Measurements from ENCODE around the gene CELF6. TPM values are rescaled to one million over a fixed set of nuclear protein-coding genes. Genes with fewer than 3 reads are reported as not detected.
"Not testable (repeated sequence)": the region's sequence is repeated elsewhere in the genome, so short reads cannot be mapped to it uniquely, and the experiment has no call there.

The CELF6 gene
- total RNA-seq, 3 donors from 2014 or later: 2.6 to 3.5 (median 2.9) TPM

DNA sequence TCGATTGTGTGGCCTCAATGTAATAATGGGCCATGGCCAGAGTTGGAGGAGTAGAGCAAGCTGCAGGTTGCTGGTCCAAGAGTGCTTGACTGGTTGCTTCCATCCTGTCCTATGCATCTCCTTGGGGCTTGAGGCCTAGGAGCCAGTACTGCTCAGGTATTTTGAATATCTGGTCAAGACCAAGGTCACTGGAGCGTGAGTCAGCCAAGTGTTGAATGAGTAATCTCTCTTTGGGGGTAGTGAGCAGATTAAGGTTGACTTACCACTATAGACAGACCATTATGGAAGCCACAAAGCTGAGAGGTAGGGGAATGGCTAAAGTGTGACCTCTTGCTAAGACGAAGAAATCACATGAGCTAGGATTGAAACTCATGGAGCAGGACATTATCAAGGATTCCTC lies 38.2 kb downstream of the CELF6 start:
- Histone ChIP-seq H3K9me3 (no peaks in the 10 kb centered on the region), H3K4me1 (no peaks in the 10 kb centered on the region), H3K36me3 (no peaks in the 10 kb centered on the region), H3K27ac (no peak overlapping the region), H3K4me3 (no peak overlapping the region), H3K27me3 (no peaks in the 10 kb centered on the region)
- TF ChIP-seq POLR2AphosphoS5 (IDR thresholded peaks at IDR 0.05) (no peak), POLR2A (IDR thresholded peaks at IDR 0.05) (no peak)
- TF ChIP-seq, protein P1, sequence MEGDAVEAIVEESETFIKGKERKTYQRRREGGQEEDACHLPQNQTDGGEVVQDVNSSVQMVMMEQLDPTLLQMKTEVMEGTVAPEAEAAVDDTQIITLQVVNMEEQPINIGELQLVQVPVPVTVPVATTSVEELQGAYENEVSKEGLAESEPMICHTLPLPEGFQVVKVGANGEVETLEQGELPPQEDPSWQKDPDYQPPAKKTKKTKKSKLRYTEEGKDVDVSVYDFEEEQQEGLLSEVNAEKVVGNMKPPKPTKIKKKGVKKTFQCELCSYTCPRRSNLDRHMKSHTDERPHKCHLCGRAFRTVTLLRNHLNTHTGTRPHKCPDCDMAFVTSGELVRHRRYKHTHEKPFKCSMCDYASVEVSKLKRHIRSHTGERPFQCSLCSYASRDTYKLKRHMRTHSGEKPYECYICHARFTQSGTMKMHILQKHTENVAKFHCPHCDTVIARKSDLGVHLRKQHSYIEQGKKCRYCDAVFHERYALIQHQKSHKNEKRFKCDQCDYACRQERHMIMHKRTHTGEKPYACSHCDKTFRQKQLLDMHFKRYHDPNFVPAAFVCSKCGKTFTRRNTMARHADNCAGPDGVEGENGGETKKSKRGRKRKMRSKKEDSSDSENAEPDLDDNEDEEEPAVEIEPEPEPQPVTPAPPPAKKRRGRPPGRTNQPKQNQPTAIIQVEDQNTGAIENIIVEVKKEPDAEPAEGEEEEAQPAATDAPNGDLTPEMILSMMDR (IDR thresholded peaks at IDR 0.05): no peak
- intact Hi-C loops (cut with DNase I; ENCODE audit: low total_unique reads): no loop called here
- no peak for DNase-seq (ENCODE audit: low spot score in 2 of 2)

DNA sequence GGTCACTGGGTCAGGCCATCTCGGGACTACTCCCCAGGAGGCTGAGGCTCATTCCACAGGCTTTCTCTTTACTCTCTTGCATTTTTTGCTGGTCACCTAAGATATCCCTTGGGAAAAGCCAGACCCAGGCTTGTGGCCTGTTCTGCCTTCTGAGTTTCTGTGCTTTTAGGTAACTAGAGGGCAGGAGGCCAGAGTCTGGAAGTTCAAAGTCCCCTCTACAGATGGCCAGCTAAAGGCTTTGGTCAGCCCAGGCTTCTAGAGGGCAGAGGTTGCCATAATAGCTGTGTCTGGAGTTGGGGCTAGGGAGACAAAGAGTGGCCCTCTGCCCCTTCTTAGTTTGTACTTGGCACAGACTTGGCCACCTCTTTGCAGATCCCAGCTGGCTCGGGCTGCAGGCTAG lies 39.2 kb downstream of the CELF6 start:
- H3K4me1 ChIP-seq: no peaks in the 10 kb centered on the region
- no peak overlapping the region for H3K4me3 ChIP-seq
- TF ChIP-seq POLR2AphosphoS5 (IDR thresholded peaks at IDR 0.05): no peak
- H3K27ac ChIP-seq: no peak overlapping the region
- intact Hi-C loops (cut with DNase I; ENCODE audit: low total_unique reads): no loop called here
- no peaks in the 10 kb centered on the region for H3K27me3 ChIP-seq
- DNase-seq (ENCODE audit: low spot score in 2 of 2): no peak
- H3K9me3 ChIP-seq: no peaks in the 10 kb centered on the region
- no peaks in the 10 kb centered on the region for H3K36me3 ChIP-seq

DNA sequence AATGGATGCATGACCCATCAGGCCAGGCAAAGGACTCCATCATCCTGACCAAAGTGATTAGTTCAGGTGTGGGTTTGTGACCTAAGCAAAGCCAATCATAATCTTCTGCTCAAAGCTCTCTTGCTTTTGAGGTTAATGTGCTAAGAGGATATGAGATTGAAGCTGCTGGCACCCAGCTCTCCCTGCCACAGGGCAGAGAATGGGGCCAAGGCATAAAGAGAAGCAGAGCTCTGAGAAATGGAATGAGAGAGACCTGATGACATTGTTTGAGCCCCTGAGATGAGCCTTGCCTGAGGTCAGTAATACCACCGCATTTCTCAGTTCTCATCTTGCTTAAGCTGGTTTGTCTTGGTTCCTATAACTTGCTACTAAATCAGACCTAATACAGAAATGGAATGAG lies 41.2 kb downstream of the CELF6 start:
- Histone ChIP-seq H3K9me3 (no peaks in the 10 kb centered on the region), H3K27me3 (no peaks in the 10 kb centered on the region), H3K4me1 (no peaks in the 10 kb centered on the region), H3K36me3 (no peaks in the 10 kb centered on the region), H3K27ac (no peak overlapping the region), H3K4me3 (no peak overlapping the region)
- intact Hi-C loops (cut with DNase I; ENCODE audit: low total_unique reads): loop anchor here (10.0 kb wide), 1 partner anchor 74 kb away; no protein-coding TSS in a partner anchor
- no peak for DNase-seq (ENCODE audit: low spot score in 2 of 2)
- TF ChIP-seq POLR2AphosphoS5 (IDR thresholded peaks at IDR 0.05) (no peak), POLR2A (IDR thresholded peaks at IDR 0.05) (no peak)
- TF ChIP-seq, protein P1 (IDR thresholded peaks at IDR 0.05): no peak

DNA sequence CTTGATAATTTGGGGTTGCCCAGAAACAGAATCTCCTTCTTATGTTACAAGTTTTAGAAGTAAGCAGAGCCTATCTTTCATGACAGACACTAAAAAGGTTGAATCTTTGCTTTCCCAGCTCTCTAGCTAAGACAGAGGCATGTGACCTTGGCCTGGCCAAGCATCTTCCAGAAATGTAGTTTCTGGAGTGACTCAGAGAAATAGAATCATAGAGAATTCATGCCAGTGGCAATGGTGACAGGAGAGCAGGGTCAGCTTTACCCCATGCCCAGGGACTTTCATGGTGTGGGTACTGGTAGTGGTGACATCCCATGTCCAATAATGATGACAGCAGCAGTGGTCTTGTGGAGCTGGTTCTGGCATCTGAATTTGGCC lies 43.6 kb downstream of the CELF6 start:
- TF ChIP-seq, protein P1 (IDR thresholded peaks at IDR 0.05): no peak
- TF ChIP-seq POLR2A (IDR thresholded peaks at IDR 0.05) (no peak), POLR2AphosphoS5 (IDR thresholded peaks at IDR 0.05) (no peak)
- no peak overlapping the region for H3K4me3 ChIP-seq
- intact Hi-C loops (cut with DNase I; ENCODE audit: low total_unique reads): loop anchor here (10.0 kb wide), 1 partner anchor 72 kb away; no protein-coding TSS in a partner anchor

DNA sequence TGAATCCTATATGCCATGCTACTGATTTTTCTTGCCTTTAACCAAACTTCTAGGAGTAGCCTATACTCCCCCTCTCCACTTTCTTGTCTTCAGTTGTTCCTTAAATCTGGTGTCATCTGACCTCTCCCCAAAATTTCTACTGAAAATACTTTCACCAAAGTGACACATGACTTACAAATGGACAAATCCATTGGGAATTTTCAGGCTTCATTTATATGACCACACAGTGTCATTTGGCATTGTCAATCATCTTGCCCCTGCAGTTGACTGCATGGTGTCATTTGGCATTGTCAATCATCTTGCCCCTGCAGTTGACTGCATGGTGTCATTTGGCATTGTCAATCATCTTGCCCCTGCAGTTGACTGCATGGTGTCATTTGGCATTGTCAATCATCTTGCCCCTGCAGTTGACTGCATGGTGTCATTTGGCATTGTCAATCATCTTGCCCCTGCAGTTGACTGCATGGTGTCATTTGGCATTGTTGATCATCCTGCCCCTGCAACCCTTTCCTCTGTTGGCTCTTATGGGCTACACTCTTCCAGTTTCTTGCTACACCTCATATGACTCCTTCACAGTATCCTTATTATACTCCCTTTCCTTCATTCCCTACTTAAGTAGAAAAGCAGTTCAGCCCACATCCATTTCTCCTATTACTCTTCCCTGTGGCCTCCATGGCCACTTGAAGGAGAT lies 44.2 kb downstream of the CELF6 start:
- not testable (repeated sequence) for H3K4me3 ChIP-seq; H3K4me1 ChIP-seq; H3K27ac ChIP-seq; H3K9me3 ChIP-seq; H3K27me3 ChIP-seq; H3K36me3 ChIP-seq; DNase-seq (ENCODE audit: low spot score in 2 of 2)
- intact Hi-C loops (cut with DNase I; ENCODE audit: low total_unique reads): loop anchor here (10.0 kb wide), 1 partner anchor 71 kb away; no protein-coding TSS in a partner anchor

More for the DNA sequence above, 43.6 kb downstream of the CELF6 start:
- H3K9me3 ChIP-seq: no peaks in the 10 kb centered on the region
- H3K4me1 ChIP-seq: peaks cover 0 to 4% of the 10 kb centered on the region in 2 donors
- H3K27ac ChIP-seq: no peak overlapping the region
- no peak for DNase-seq (ENCODE audit: low spot score in 2 of 2)
- H3K36me3 ChIP-seq: no peaks in the 10 kb centered on the region
- no peaks in the 10 kb centered on the region for H3K27me3 ChIP-seq

DNA sequence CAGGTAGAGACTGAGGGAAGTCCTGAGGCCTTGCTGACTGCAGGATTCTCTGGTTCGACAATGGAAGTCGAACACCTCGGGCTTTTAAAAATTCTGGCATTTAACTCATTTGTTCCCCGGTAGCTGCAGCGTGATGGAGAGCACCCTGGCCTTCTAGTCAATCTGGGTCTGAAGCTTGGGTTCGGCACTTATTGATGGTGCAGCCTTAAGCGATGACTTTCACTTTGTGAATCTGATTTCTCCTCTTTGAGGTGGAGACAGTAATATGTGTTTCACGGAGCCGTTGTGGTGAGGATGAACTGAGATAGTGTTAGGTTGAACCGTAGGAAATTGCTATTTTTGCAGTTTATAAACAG lies 47.0 kb downstream of the CELF6 start:
- Histone ChIP-seq H3K4me1 (peaks cover 0 to 8% of the 10 kb centered on the region in 2 donors), H3K27me3 (no peaks in the 10 kb centered on the region), H3K9me3 (no peaks in the 10 kb centered on the region), H3K27ac (peak overlapping the region; percentile 92 to 96), H3K36me3 (no peaks in the 10 kb centered on the region), H3K4me3 (peak overlapping the region; percentile 31 to 93 (median 83))
- DNase-seq (ENCODE audit: low spot score in 2 of 2): no peak
- intact Hi-C loops (cut with DNase I; ENCODE audit: low total_unique reads): loop anchor here (10.0 kb wide), 1 partner anchor 68 kb away; no protein-coding TSS in a partner anchor
- no peak for TF ChIP-seq POLR2AphosphoS5 (IDR thresholded peaks at IDR 0.05)
- TF ChIP-seq, protein P1 (IDR thresholded peaks at IDR 0.05): peak in 2 of 3 donors; percentile 6
